T-helper 2 cell treated with Interferon-gamma antibody and Interleukin-4, amounts not matched to agents 5 μg/mL and 100 μg/mL, for 36 hours (primary cell): ENCODE data around the gene CCDC71L.
A peak's percentile ranks its signal among the peaks of the same experiment; 100 is the strongest.
"Not testable (repeated sequence)": the region's sequence is repeated elsewhere in the genome, so short reads cannot be mapped to it uniquely, and the experiment has no call there.

Source experiments
- DNase-seq: peaks from one replicate; pipeline ENCODE4 v3.0.0; 2021; ENCODE audit warnings: low spot score
- H3K27ac Mint-ChIP-seq: one replicate; pipeline ENCODE4 v1.8.0; 2021; ENCODE audit warnings: mild to moderate bottlenecking, mixed read lengths
- H3K27me3 Mint-ChIP-seq: one replicate; pipeline ENCODE4 v1.8.0; 2021; ENCODE audit warnings: low read depth, mixed read lengths
- H3K36me3 Mint-ChIP-seq: one replicate; pipeline ENCODE4 v1.8.0; 2021; ENCODE audit warnings: low read depth, mixed read lengths
- H3K4me1 Mint-ChIP-seq: one replicate; pipeline ENCODE4 v1.8.0; 2021; ENCODE audit warnings: low read depth, mixed read lengths
- H3K4me3 Mint-ChIP-seq: one replicate; pipeline ENCODE4 v1.8.0; 2022; ENCODE audit warnings: mild to moderate bottlenecking, moderate library complexity, mixed read lengths
- H3K9me3 Mint-ChIP-seq: one replicate; pipeline ENCODE4 v1.8.0; 2021; ENCODE audit warnings: mixed read lengths

The CCDC71L gene

DNA sequence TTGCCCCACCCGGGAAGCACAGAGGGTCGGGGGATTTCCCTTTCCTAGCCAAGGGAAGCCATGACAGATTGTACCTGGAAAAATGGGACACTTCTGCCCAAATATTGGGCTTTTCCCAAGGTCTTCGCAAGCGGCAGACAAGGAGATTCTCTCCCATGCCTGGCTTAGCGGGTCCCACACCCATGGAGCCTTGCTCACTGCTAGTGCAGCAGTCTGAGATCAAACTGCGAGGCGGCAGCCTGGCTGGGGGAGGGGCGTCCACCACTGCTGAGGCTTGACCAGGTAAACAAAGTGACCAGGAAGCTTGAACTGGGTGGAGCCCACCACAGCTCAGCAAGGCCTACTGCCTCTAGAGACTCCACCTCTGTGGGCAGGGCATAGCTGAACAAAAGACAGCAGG, 11.0 kb upstream of the CCDC71L start:
- not testable (repeated sequence) for H3K27ac Mint-ChIP-seq, H3K36me3 Mint-ChIP-seq, H3K27me3 Mint-ChIP-seq, H3K4me3 Mint-ChIP-seq, H3K4me1 Mint-ChIP-seq, DNase-seq
- peaks cover 17% of the 10 kb centered on the region for H3K9me3 Mint-ChIP-seq

DNA sequence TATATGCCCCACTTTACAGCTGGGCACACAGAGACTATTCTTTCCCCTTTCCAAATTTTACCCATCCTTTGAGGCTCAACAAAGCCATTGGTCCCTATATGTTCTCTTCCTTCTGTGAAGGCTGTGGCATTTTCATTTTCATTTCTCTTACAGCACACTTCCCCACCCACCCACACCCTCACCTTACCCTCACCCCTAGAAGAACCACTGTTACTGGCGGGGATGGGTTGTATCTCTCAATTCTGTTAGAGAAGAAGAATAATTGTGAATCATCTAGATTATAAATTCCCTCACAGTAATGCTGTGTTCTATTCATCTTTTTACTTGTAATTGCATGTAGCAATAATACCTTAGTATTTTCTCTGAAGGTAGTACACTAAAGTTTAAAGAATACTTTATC, 10.2 kb upstream of the CCDC71L start:
- H3K9me3 Mint-ChIP-seq, result peaks cover 17% of the 10 kb centered on the region
- no peak overlapping the region for H3K27ac Mint-ChIP-seq
- DNase-seq, result no peak
- H3K4me1 Mint-ChIP-seq, result peaks cover 2% of the 10 kb centered on the region
- H3K4me3 Mint-ChIP-seq, result no peak overlapping the region
- no peaks in the 10 kb centered on the region for H3K36me3 Mint-ChIP-seq
- no peaks in the 10 kb centered on the region for H3K27me3 Mint-ChIP-seq

DNA sequence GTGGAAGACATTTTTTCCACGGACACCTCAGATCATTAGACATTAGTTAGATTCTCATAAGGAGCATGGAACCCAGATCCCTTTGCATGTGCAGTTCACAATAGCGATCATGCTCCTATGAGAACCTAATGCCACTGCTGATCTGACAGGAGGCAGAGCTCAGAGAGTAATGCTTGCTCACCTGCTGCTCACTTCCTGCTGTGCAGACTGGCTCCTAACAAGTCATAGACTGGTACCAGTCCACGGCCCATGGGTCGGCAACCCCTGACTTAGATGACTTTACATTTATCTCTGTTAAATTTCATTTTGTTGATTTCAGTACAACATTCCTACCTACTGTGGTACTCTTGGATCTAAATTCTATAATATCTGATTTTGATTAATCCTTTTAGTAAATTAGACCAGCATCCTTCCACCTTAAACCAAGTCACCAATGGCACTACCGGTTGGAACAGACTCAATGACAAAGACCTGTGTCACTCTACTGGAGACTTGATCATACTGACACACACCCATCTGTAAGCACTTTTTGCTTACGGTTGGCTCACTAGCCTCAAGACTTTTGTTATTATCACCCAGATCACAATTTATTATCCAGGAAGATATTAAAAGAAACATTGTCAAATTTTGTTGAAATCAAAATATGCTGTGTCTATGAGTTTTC, 8.0 kb upstream of the CCDC71L start:
- Mint-ChIP-seq H3K9me3 (peaks cover 11% of the 10 kb centered on the region), H3K36me3 (no peaks in the 10 kb centered on the region), H3K4me1 (peaks cover 2% of the 10 kb centered on the region)

DNA sequence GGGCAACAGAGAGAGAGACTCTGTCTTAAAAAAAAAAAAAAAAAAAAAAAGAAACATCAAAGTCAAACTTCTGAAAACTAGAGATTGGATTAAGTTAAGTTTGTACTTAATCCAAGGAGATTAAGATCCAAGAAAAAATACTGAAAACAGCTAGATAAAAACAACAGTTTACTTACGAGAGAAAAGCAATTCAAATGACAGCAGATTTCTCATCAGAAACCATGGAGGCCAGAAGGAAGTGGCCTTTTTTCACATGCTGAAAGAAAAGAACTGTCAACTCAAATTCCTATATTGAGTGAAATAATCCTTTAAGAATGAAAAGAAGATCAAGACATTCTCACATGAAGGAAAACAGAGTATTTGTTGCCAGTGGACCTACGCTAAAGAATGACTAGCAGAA, 5.4 kb upstream of the CCDC71L start:
- H3K4me3 Mint-ChIP-seq, result no peak overlapping the region
- peaks cover 7% of the 10 kb centered on the region for H3K4me1 Mint-ChIP-seq
- no peaks in the 10 kb centered on the region for H3K27me3 Mint-ChIP-seq

More for the DNA sequence above, 8.0 kb upstream of the CCDC71L start:
- DNase-seq, result no peak
- H3K27ac Mint-ChIP-seq, result no peak overlapping the region
- H3K27me3 Mint-ChIP-seq, result no peaks in the 10 kb centered on the region
- no peak overlapping the region for H3K4me3 Mint-ChIP-seq

DNA sequence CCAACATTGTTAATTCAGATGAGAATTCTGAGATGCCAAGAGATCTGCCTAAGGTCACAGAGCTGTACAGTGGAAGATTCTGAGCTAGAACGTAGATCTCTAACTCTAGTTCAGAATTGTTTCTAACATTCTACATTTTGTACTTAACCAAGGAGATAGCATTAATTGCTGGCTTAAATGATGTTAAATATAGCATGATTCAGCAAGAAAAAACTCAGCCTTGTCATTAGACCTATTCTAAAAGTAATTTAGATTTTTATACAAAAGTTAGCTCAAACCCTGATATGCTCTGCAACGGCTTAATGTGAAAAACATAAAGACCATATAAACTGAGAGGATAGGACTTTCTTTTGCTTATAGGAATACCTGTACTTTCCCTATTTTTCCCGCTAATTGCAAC, 3.4 kb upstream of the CCDC71L start:
- H3K4me1 Mint-ChIP-seq, result peaks cover 12% of the 10 kb centered on the region
- peaks cover 6% of the 10 kb centered on the region for H3K36me3 Mint-ChIP-seq
- peaks cover 2% of the 10 kb centered on the region for H3K27me3 Mint-ChIP-seq

More for the DNA sequence above, 5.4 kb upstream of the CCDC71L start:
- no peak overlapping the region for H3K27ac Mint-ChIP-seq
- no peak for DNase-seq
- peaks cover 5% of the 10 kb centered on the region for H3K9me3 Mint-ChIP-seq
- H3K36me3 Mint-ChIP-seq, result no peaks in the 10 kb centered on the region

DNA sequence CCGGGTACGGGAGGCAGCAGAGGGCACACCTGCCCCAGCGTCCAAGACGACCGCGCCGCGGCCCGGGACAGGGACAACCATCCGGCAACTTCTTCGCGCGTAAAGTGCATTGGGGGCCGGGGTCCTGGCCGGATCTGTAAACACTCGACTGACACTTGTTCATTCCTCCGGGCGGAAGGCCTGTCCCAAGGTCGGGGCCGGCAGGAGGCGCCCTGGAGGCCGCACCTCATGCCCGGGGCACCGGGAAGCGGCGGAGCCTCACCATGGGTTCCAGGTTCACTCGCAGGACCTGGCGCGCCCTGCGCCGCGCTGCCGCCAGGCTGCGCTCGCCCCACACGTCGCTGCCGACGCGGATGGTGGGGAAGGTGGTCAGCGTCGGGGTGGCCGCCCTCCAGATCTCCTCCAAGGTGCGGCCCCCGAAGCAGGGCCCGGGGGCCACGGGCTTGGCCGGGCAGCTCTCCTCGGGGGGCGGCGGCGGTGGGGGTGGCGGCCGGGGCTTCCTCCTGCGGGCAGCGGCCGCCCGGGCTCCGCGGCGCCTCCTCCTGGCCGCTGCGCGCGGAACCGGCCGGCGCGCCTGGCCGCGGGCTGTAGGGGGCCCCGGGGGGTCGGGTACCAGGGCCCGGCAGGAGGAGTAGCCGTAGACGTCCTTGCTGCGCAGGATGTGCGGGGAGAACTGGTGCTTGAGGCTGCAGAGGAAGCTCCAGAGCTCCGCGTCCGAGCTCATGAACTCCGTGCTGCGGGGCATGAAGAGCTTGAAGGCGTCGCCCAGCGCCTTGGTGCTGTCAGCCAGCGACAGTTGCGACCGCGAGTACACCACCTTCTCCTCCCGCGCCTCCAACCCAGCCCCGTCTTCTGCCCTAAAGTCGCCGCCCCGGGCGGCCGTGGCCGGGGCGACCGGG, 746 bp downstream of the CCDC71L start:
- Mint-ChIP-seq H3K36me3 (peaks cover 6% of the 10 kb centered on the region), H3K27ac (peak overlapping the region; percentile 82), H3K4me1 (peaks cover 34% of the 10 kb centered on the region), H3K4me3 (peak overlapping the region; percentile 93), H3K27me3 (peaks cover 5% of the 10 kb centered on the region), H3K9me3 (peaks cover 4% of the 10 kb centered on the region)
- DNase-seq, result peak; percentile 86

More for the DNA sequence above, 3.4 kb upstream of the CCDC71L start:
- Mint-ChIP-seq H3K9me3 (peaks cover 4% of the 10 kb centered on the region), H3K4me3 (no peak overlapping the region), H3K27ac (no peak overlapping the region)
- no peak for DNase-seq

DNA sequence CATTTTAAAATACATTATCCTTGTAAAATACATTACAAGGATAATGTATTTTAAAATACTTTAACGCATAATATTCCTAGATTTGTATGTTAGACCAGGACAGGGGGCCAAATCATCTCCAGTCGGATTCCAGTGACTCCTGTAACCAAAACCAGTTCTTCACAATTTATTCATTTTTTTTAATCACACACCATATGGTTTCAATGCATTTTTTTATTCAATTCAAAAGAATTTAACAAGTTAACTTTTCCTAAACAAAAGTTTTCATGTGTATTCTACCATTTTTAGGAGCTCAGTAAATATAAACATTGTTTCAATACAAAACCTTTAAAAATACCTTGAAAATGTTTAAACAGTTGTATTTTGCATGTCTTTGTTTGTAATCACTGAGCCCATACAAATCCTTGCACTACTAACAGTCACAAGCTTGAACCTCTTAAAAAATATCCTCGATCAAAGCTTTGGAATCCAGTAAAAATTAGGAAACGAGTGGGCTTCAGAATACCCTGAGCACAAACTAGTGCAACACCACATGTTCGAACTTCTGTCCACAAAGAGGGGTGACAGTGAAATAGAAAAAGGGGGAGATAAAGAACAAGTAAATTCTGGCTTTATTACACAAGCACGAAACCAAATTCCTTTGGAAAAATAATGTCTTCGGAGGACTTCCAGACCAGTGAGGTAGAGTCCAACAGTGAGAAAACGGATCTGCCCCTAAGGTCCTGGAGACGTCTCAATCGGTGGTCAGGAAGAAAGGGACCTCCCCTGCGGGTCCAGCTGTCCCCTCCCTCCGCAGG, 1.6 kb downstream of the CCDC71L start:
- peaks cover 7% of the 10 kb centered on the region for H3K27me3 Mint-ChIP-seq
- H3K4me1 Mint-ChIP-seq, result peaks cover 34% of the 10 kb centered on the region
- peak overlapping the region; percentile 79 for H3K27ac Mint-ChIP-seq
- peak overlapping the region; percentile 93 for H3K4me3 Mint-ChIP-seq
- H3K36me3 Mint-ChIP-seq, result peaks cover 6% of the 10 kb centered on the region
- no peak for DNase-seq
- H3K9me3 Mint-ChIP-seq, result peaks cover 4% of the 10 kb centered on the region

DNA sequence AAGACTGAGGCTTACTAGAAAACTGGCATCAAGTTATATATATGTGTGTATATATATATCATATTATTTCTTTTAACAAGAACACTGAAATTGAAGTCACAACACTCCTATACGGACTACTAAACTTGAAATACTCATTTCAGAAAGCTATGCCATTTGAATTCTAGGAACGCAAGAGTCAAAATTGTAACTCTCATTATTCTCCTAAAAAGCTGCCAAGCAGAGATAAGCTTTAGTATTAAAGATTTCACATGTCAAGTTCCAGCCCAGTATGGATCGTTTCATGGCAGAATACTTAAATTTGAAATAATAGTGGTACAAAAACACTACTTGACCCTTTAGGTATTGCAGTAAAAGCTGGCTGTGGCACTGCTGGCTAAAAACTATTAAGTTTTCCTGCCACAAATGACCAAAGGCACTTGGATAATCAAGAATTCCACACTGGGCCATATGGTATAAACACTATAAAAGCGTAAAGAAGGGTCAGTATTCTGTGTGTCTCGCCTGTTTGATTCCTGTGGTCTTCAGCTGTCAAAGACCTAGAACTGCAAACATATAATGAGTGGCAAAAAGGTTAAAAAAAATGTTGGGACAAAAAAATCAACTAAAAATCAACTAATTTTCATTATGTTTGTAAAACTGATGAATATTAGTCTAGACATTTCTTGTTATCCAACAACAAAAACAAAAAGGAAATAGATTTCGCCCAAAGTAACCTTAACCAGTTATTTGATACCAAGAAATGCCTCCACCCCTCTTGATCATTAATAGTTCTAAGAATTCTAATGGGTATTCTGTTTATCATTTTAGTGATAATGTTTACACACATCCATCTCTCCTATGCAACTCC, 2.4 kb downstream of the CCDC71L start:
- Mint-ChIP-seq H3K27me3 (peaks cover 12% of the 10 kb centered on the region), H3K4me3 (peak overlapping the region; percentile 93), H3K4me1 (peaks cover 34% of the 10 kb centered on the region), H3K9me3 (peaks cover 4% of the 10 kb centered on the region), H3K27ac (peak overlapping the region; percentile 36), H3K36me3 (peaks cover 6% of the 10 kb centered on the region)
- DNase-seq, result no peak

DNA sequence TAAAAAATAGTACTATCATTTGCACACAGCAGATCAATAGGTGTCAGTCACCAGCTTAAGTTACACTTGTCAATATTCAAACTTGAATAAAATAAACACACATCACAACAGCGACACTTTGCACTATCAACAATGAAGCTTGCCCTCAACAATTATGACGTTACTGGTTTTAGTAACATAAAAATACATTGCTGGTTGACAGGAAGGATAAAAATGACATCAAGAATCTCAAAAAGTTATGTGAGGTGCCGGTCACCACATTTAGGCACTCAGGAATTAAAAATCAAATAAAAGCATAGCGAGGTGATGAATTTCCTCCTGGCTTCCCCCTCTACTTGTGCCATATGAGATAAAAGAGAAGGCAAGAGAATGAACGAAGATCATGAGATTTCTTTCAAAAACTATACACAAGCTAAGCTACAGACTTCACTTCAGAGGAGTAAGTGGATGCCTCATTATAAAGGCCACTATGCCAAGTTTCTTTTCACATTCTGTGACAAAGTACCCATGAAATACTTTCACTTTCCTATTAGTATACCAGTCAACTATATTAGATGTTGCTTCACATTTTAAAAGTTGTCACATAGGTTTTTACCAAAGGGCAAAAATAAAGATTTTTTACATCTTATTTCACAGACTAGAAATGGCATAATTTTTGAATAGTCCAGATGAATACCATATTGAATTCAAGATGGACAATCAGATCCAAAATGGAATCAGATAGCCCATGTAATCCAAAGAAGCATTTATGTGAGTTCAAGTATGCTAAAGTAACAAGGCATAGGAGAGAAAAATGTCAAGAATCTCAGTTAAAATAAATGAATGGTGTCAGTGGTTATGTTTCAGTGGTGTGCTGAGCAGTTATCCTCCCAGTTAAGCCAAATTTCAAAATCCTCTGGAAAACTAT, 3.6 kb downstream of the CCDC71L start:
- Mint-ChIP-seq H3K4me3 (peak overlapping the region; percentile 32), H3K36me3 (peaks cover 6% of the 10 kb centered on the region), H3K27me3 (peaks cover 20% of the 10 kb centered on the region), H3K9me3 (peaks cover 4% of the 10 kb centered on the region), H3K27ac (no peak overlapping the region), H3K4me1 (peaks cover 39% of the 10 kb centered on the region)
- no peak for DNase-seq

DNA sequence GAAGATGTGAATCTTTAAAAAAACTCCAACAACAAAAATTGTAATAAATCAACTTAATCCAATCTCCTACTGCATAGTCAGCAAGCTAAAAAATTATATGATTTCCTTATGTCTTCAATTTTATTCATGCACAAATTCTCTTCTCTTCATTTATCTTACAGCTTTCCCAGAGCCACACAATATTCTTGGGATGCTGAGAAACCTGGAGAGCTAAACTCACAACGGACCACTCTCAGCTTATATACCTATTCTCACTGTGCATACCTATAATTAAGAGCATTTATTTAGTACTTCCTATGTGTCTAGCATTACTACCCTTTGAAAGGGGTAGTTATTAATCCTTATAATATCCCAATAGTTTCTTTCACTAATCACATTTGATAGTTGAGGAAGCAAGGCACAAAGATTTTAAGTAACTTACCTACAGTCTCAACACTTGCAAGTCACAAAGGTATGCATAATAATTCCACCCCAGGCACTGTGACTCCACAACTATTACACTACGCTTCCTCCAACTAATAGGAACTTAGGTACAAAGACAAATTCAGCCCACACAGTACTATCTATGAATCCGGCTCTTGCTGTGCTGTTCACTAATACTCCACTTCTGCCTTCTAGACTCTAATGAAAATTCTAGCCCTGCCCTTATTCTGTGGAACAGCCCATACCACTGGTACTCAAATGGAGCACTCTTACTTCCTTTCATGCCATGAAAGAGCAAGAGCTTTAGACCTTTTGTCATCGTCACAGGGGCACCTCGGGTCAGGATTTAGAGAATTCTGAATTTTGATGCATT, 5.1 kb downstream of the CCDC71L start:
- no peaks in the 10 kb centered on the region for H3K9me3 Mint-ChIP-seq
- DNase-seq, result no peak
- H3K4me3 Mint-ChIP-seq, result no peak overlapping the region
- peaks cover 3% of the 10 kb centered on the region for H3K36me3 Mint-ChIP-seq
- peaks cover 31% of the 10 kb centered on the region for H3K4me1 Mint-ChIP-seq
- peaks cover 24% of the 10 kb centered on the region for H3K27me3 Mint-ChIP-seq
- no peak overlapping the region for H3K27ac Mint-ChIP-seq

DNA sequence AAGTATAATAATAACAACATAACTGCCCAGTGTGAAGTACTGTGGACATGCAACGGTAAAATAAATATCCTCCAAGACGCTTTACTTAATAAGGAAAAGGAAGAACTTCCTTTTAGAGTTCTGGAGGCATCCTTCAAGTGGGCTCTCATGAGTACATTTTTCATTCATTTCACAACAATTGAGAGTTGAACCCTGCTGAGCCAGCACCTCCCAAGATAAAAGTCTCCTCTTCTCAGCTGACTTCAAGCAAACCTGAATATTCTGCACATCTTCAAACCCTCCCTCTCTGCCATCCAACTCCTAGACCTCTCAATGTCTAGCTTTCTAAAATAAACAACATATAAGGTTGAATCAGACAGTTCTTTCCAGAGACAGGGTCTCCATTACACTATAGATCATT, 7.5 kb downstream of the CCDC71L start:
- H3K9me3 Mint-ChIP-seq, result peaks cover 7% of the 10 kb centered on the region
- no peaks in the 10 kb centered on the region for H3K36me3 Mint-ChIP-seq
- H3K4me1 Mint-ChIP-seq, result peaks cover 22% of the 10 kb centered on the region
- DNase-seq, result no peak
- H3K27ac Mint-ChIP-seq, result no peak overlapping the region
- H3K4me3 Mint-ChIP-seq, result no peak overlapping the region
- H3K27me3 Mint-ChIP-seq, result peaks cover 30% of the 10 kb centered on the region

DNA sequence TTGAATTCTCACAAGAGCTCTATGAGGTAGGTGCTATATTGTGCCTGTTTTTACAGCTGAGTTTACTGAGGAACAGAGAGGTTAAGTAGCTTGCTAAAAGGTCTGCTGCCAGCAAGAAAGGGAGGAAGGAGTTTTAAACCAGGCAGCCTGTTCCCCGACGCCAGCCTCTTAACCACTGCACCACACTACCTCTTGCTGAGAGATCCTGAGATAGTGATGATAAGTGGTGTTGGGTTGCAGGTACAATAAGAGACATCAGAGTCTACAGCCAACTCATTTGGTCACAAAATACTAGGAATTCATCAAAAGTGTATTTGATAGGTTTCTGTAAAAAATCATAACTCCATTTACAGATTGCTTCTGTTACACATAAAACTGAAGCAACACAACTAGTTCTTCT, 8.0 kb downstream of the CCDC71L start:
- Mint-ChIP-seq H3K27me3 (peaks cover 30% of the 10 kb centered on the region), H3K4me1 (peaks cover 18% of the 10 kb centered on the region), H3K27ac (no peak overlapping the region), H3K9me3 (peaks cover 7% of the 10 kb centered on the region), H3K36me3 (no peaks in the 10 kb centered on the region), H3K4me3 (no peak overlapping the region)
- no peak for DNase-seq
